GM21390 (cell line): ENCODE results near the gene NME1.
"Not testable (repeated sequence)": the region's sequence is repeated elsewhere in the genome, so short reads cannot be mapped to it uniquely, and the experiment has no call there.

ENCODE experiments used
- ATAC-seq: cut with Tn5 transposase; IDR thresholded peaks from one replicate; pipeline ENCODE4 v1.9.1; 2021; ENCODE audit not compliant: unreplicated experiment

The NME1 gene

DNA sequence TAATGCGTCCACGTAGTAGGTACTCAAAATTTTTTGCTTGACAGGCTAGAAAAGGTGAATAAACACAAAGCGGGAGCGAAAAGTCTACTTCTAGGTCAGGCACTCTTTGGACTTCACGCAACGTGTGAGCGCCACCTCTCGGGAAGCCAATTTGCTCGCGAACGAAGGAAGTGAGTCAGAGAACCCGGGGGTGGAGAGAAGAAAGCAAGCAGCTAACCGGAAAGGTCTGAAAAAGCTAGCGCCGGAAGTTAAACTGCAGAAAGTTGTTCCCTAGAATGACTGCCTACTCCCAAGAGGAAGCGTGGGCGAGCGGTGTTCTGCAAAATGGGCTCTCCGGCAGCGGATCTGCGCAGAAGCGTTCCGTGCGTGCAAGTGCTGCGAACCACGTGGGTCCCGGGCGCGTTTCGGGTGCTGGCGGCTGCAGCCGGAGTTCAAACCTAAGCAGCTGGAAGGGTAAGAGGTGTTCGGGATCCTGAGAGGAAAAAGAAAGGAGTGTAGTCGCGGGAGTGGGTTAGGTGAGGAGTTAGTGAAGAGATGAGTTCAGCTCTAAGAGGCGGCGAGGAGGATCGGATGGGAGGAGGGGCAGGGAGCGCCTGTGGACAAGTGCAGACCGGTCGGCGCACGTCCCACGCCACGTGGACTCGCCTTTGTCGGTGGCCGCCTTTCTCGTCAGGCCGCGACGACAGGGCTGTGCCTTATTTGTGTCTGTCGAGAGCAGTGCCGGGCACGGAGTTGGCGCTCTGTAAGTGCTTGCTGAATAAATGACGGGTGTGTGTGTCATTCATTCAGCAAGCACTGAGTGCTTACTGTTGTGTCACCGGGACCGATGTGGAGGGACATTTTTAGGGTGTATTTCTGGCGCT is at the start of gene NME1:
Gene NME1 (plus strand): TSS at position 350 of the 863 bp plus-strand sequence. CDS start 2,096 bp downstream, outside the sequence.
- ATAC-seq: peak; percentile 92

DNA sequence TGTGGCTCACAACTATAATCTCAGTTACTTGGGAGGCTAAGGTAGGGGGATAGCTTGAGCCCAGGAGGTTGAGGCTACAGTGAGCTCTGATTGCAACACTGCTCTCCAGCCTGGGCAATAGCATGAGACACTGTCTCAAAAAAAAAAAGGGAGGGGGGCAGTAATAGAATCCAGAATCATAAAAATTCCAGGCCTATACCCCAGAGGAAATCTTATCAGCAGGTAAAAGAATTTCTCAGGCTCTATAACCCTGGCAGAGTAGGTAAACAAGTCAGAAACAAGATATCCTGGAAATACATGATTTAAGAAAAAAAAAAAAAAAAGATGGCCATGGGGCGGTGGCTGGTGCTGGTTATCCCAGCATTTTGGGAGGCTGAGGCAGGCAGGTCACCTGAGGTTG is 45.6 kb upstream of the NME1 start:
- ATAC-seq: no peak

GRCh38 chr17:51112303-51113222 is 40.8 kb upstream of the NME1 start:
- ATAC-seq: not testable (repeated sequence)

DNA sequence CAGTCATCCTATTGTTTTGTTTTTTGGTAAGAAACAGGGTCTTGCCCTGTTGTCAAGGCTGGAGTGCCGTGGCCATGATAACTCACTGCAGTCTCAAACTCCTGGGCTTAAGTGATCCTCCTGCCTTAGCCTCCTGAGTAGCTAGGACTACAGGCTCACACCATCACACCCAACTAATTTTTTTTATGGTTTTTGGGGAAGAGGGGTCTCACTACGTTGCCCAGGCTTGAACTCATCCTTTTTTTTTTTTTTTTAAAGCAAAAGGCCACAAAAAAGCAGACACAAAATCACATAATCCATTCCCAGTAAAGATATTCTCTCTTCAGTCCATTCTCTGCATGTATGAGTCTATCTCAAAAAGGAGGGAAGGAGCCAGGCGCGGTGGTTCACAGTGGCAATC is 38.2 kb upstream of the NME1 start:
- no peak for ATAC-seq

GRCh38 chr17:51118330-51119195 is 34.8 kb upstream of the NME1 start:
- ATAC-seq: no peak

DNA sequence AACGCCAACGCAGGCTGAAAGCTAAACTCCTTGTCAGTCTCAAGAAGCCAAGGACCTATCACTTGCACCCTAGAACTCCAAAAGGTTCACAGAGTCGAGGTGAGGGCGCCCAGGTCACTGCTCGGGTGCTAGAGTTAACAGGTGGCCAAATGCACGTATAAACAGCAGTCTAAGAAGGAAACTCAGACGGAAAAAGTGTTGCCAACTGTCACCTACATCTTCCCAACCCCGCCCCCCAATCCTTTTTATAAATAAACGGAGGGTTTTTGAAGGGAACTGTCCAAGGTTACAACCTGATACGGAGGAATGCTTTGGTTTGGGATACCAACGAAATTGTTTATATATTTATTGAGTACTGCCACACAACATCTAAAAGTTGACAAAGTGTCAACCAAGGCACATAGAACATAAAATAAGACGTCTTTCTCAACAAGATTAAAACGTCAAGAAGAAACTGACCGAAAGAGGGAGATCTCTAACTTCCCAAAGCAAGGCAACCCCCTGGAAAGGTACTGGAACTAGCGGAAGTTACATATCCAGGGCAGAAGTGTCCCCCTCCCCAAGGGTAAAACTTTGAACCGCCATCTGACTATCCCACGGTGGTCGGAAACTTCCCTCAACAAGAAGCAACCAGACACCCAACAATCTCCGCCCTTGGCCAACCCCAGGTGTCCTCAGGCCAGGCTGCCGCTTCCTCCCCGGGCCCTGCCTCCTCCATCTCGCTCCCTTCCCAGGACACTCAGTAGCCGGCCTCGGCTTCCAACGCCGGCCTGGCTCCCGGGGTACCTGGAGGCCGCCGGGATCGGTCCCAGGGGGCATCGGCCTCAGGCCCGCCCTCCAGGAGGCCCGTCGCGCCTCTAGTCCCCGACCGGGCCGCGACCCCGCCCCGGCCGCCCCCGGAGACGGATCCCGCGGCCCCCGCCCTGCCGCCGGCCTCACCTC is 33.7 kb upstream of the NME1 start:
- peak; percentile 15 for ATAC-seq

DNA sequence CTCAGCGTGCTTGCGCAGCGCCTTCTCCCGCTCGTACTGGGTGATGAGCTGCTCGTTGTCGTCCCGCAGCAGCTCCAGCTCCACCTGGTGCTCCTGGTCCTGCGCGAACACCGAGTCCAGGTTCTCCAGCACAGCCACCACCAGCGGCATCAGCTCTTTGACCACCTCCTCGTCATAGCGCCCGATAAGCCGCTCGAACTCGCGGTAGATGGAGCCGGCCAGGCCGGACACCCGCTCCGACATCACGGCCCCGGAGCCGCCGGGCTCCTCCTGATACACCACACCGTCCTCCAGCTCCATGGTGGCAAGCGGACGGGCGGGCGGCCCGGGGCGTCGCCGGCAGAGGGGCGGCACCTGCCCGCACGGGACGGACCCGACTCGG is 33.0 kb upstream of the NME1 start:
- peak; percentile 32 for ATAC-seq

DNA sequence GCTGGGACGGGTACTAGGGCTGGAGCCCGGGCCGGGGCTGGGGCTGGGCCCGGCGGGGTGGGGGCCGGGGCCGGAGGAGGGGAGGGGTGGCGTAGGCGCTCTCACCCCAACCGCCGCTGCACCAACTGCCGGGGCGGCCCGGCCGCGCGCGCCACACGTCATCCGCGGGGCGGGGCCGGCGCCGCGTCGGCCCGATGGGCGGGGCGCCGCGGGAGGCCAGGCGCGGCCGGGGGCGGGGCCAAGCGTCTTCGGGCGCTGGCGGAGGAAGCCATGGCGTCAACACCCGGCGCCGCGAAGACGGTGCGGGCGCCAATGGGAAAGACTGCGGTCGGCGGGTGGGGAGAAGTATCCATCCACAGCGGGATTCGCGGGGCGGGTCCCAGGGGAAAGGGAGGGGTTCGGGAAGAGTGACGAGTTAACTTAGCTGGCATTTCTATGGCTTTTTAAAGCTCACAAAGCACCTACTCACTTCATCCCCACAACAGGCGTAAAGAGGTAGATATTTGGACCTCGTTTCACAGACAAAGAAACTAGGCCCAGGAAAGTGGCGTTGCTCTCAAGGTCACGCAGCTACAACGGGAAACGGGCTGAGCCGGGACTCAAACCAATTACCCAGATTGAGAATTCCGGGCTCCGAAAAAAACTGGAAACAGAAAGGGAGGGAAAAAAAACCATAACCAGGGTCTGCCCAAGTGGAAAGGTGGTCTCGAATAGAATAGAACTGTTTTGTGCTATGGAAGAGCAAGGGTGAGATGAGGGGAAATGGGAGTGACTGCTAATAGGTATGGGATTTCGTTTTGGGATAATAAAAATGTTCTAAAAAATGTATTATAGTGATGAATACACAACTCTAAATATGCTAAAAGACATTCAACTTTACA is 32.4 kb upstream of the NME1 start, which contains the start of gene SPAG9:
Gene SPAG9 (minus strand): TSS at position 130 of the 881 bp plus-strand sequence. CDS start 212 bp downstream, outside the sequence.
- ATAC-seq: peak; percentile 72

DNA sequence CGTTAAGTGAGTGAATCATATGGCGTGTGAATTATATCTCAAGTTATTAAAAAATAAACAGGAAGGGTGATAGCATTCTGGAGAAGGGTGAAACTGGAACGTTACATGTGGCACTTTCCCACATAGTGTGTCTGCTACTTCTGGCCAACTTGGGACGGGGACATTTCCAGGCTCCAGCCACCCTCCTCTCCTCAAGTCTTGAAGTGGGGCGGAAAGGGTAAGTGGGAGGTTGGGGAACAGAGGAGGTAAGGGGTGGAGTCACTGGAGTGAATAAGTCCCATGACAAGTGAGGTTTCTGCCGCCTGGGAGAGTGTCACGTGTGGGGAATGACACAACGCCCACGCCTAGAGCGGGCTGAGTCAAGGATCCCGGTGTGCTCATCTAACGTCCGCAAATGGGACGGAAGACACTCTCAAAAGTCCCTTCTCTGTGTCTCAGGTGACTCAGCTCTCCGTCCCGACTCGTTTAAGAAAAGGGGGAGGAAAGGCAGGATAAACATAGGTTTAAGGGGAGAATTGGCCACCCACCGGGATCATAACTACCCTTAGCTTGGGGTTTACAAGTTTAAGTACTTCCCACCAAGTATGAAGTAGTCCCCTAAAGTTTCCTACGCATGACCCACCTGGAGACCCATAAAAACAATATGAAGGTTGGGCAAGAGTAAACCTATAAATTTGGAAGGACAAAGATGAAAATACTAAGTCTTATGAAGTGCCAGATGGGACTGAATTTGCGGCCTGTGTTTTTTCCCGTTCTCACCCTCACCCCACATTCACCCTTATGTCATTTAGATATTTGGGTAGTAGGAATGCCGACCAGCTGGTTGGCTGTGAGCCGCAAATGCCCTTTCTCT is 31.5 kb upstream of the NME1 start:
- ATAC-seq: peak; percentile 34

- ATAC-seq: not testable (repeated sequence)
Measured at GRCh38 chr17:51122473-51123115, 30.8 kb upstream of the NME1 start.

DNA sequence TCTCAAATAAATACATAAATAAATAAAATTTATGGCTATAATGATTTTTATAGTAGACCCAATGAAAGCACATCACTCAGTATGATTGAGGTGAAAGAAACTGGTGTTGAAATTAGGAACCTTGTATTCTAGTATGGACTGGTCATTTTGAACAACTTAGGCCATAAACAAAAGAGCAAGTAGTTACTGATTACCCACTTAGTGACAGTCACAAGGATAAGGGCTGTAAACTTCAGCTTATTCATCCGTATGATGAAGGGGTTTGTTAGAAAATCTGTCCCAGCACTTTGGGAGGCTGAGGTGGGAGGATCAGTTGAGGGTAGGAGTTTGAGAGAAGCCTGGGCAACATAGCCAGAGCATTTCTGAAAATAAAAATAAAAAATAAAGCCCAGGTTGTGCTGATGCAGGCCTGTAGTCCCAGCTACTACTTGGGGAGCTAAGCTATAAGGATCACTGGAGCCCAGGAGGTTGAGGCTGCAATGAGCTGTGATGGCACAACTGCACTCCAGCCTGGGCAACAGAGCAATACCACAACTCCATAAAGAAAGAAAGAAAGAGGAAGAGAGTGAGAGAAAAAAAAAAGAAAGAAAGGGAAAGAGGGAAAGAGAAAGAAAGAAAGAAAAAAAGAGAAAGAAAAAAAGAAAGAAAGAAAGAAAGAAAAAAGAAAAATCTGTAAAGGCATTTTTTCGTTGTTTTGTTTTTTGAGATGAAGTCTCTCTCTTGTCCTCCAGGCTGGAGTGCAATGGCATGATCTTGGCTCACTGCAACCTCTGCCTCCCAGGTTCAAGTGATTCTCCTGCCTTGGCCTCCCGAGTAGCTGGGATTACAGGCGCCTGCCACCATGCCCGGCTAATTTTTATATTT is 28.5 kb upstream of the NME1 start:
- no peak for ATAC-seq

DNA sequence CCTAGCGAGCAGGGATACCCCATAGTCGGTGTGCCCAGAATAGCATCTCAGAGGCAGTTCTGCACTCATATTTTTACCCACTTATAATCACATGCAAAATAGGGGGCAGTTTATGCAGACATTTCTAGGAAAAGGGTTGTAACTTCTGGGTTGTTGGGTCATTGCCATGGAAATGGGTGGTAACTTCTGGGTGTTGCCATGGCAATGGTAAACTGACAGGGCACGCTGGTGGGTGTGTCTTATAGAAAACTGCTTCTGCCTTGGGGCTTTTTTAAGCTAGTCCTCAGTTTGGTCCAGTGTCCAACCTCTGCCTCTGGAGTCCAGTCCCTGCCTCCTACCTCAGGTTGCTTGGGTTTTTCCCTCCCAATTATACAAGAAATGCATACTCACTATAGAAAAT is 25.3 kb upstream of the NME1 start:
- ATAC-seq: no peak

GRCh38 chr17:51132964-51133319 is 20.4 kb upstream of the NME1 start:
- ATAC-seq: peak; percentile 57

- no peak for ATAC-seq
Measured at GRCh38 chr17:51133365-51133764, 20.0 kb upstream of the NME1 start.

DNA sequence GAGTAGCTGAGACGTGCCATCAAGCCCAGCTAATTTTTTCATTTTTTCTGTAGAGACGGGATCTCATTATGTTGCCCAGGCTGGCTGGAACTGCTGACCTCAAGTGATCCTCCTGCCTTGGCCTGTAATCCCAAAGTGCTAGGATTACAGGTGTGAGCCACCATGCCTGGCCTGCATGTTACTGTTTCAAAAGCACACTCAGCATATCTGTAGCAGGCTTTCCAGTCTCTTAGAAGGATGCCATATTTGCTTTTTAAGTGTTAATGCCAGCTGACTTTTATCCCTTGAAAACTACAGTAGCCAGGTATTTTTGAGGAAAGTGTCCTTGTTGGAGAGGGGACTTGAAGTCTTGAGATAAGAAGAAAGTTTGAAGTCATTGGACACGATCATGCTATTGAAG is 17.4 kb upstream of the NME1 start:
- ATAC-seq: no peak

- ATAC-seq: no peak
Measured at GRCh38 chr17:51142597-51142996, 10.8 kb upstream of the NME1 start.
